CD14-positive monocyte (primary cell): ENCODE data around the gene USP44. TPM values are rescaled to one million over a fixed set of nuclear protein-coding genes. Genes with fewer than 3 reads are reported as not detected.

Experiments
- DNase-seq, 3 donors: peaks; one replicate each; pipeline ENCODE4 v3.0.0-alpha.2; 2011 to 2022
- H2AFZ ChIP-seq: 2 replicates; pipeline ENCODE4 v1.6.0; 2012; ENCODE audit warnings: mild to moderate bottlenecking, low read depth, low read length, inconsistent platforms; ENCODE audit not compliant: insufficient read depth, poor library complexity, severe bottlenecking
- H3K27ac ChIP-seq, 2 donors: 1 replicate in 1 of 2; 2 replicates in 1 of 2; pipeline ENCODE4 v1.5.1; 2012 to 2013; ENCODE audit warnings: low read length in 2 of 2, control low read depth in 1 of 2, inconsistent platforms in 1 of 2, low read depth in 1 of 2, mild to moderate bottlenecking in 1 of 2
- H3K27me3 ChIP-seq, 2 donors: one replicate each; pipeline versions ENCODE4 v1.6.0 to v1.6.1; 2011 to 2013; ENCODE audit warnings: low read length in 2 of 2; ENCODE audit not compliant: control insufficient read depth in 2 of 2, insufficient read depth in 2 of 2
- H3K36me3 ChIP-seq, 2 donors: replicated peaks in 1 of 2; 1 replicate in 1 of 2; 2 replicates in 1 of 2; pipeline versions ENCODE4 v1.5.1 to v1.6.1; 2012 to 2013; ENCODE audit warnings: low read length in 2 of 2, control low read depth in 1 of 2, inconsistent platforms in 1 of 2, mild to moderate bottlenecking in 1 of 2; ENCODE audit not compliant: insufficient read depth in 2 of 2, control insufficient read depth in 1 of 2
- H3K4me1 ChIP-seq, 2 donors: 1 replicate in 1 of 2; 2 replicates in 1 of 2; pipeline versions ENCODE4 v1.5.1 to v1.6.1; 2012 to 2013; ENCODE audit warnings: low read length in 2 of 2, control low read depth in 1 of 2, inconsistent platforms in 1 of 2, mild to moderate bottlenecking in 1 of 2, moderate library complexity in 1 of 2; ENCODE audit not compliant: insufficient read depth in 2 of 2, control insufficient read depth in 1 of 2
- H3K4me2 ChIP-seq: replicated peaks from 2 replicates; pipeline ENCODE3; 2012; ENCODE audit warnings: low read length, moderate library complexity, mild to moderate bottlenecking; ENCODE audit not compliant: poor library complexity, severe bottlenecking; ENCODE audit errors: extremely low read depth
- H3K4me3 ChIP-seq, 3 experiments: fragments of 200-600 bp in 1 of 3; sonication (generic) in 1 of 3; replicated peaks in 1 of 3; 1 replicate in 2 of 3; 2 replicates in 1 of 3; pipeline ENCODE4 v1.5.1; 2011 to 2013; ENCODE audit warnings: low read length in 3 of 3, mild to moderate bottlenecking in 3 of 3, control low read depth in 2 of 3, low read depth in 2 of 3, inconsistent platforms in 1 of 3, moderate library complexity in 1 of 3
- H3K79me2 ChIP-seq: 2 replicates; pipeline ENCODE4 v1.6.0; 2012; ENCODE audit warnings: mild to moderate bottlenecking, control low read depth, inconsistent platforms, low read length, moderate library complexity; ENCODE audit not compliant: insufficient read depth
- H3K9ac ChIP-seq: 2 replicates; pipeline ENCODE4 v1.6.0; 2017; ENCODE audit warnings: low read length, mild to moderate bottlenecking; ENCODE audit not compliant: insufficient read depth, poor library complexity, severe bottlenecking
- H3K9me3 ChIP-seq, 2 donors: replicated peaks in 1 of 2; 1 replicate in 1 of 2; 2 replicates in 1 of 2; pipeline versions ENCODE4 v1.5.1 to v1.6.1; 2012 to 2013; ENCODE audit warnings: low read length in 2 of 2, control low read depth in 1 of 2; ENCODE audit not compliant: control insufficient read depth in 1 of 2, insufficient read depth in 1 of 2
- H4K20me1 ChIP-seq: 2 replicates; pipeline ENCODE4 v1.6.0; 2012; ENCODE audit warnings: mild to moderate bottlenecking, low read length, control low read depth, moderate library complexity; ENCODE audit not compliant: insufficient read depth
- H3K27ac Mint-ChIP-seq, 7 donors: one replicate each; pipeline ENCODE4 v1.8.0; 2020; ENCODE audit warnings: mild to moderate bottlenecking in 7 of 7, mixed read lengths in 7 of 7, moderate library complexity in 6 of 7, inconsistent platforms in 2 of 7
- H3K27me3 Mint-ChIP-seq, 3 donors: one replicate each; pipeline ENCODE4 v1.8.0; 2021 to 2022; ENCODE audit warnings: low read depth in 3 of 3, mild to moderate bottlenecking in 3 of 3, mixed read lengths in 3 of 3, moderate library complexity in 3 of 3, inconsistent platforms in 1 of 3
- H3K36me3 Mint-ChIP-seq, 2 donors: one replicate each; pipeline ENCODE4 v1.8.0; 2020; ENCODE audit warnings: mixed read lengths in 2 of 2, inconsistent platforms in 1 of 2, mild to moderate bottlenecking in 1 of 2
- H3K4me1 Mint-ChIP-seq: one replicate; pipeline ENCODE4 v1.8.0; 2020; ENCODE audit warnings: mild to moderate bottlenecking, mixed read lengths
- H3K4me3 Mint-ChIP-seq, 2 donors: one replicate each; pipeline ENCODE4 v1.8.0; 2020; ENCODE audit warnings: mild to moderate bottlenecking in 2 of 2, mixed read lengths in 2 of 2, moderate library complexity in 1 of 2
- H3K9me3 Mint-ChIP-seq, 7 donors: one replicate each; pipeline ENCODE4 v1.8.0; 2020 to 2022; ENCODE audit warnings: mixed read lengths in 7 of 7, mild to moderate bottlenecking in 6 of 7, moderate library complexity in 6 of 7, inconsistent platforms in 2 of 7
- WGBS: methylation state at CpG from one replicate; pipeline ENCODE4 v1.1.5; 2013; ENCODE audit warnings: missing lambda C conversion rate; ENCODE audit not compliant: insufficient coverage; 5-methylcytosine and 5-hydroxymethylcytosine counted together
- intact Hi-C, 2 donors: fragments of 100-400 bp; cut with micrococcal nuclease; formaldehyde crosslinking; loops; one replicate each; pipeline versions ENCODE4 v1.15.0 to v1.15.1; 2023
- polyA plus RNA-seq, 3 donors: library from polyadenylated mRNA; depleted of rRNA in 1 of 3; unstranded in 2 of 3; stranded (reverse) in 1 of 3; fragments of 300-500 nt in 2 of 3; fragments of >200 nt in 1 of 3; fragmentation: Illumina TruSeq in 2 of 3; gene quantifications; 1 replicate in 2 of 3; 2 replicates in 1 of 3; pipeline ENCODE4 v1.2.3, GENCODE V29; 2012 to 2021
- TF ChIP-seq, protein P1 (sequence below): fragments of 200-600 bp; IDR thresholded peaks from one replicate; pipeline ENCODE4 v1.8.0; 2022; ENCODE audit warnings: antibody characterized with exemption, mild to moderate bottlenecking

The USP44 gene
- polyA plus RNA-seq, 3 donors, result 0.12 to 0.13 TPM; not detected in 1

DNA sequence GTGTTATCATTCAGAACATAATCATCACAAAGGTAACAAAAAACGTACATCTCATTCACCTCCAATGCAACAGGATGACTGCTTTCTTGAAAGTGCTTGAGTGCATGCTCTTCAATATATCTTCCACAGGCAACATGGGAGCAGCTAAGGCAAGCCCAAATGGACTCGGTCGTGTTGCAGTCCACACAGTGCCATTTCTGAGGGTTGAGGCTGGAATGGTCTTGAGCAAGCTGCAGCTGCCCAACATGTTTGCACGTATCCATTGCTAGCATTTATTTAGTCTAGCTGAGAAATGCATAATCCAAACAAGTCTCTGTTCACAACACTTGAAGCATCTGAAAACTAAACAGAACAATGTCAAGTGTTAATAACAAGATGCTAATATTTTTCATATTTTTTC is 17.3 kb downstream of the USP44 start:
- H3K36me3 ChIP-seq, result no peaks in the 10 kb centered on the region
- 100% methylated on average over 3 of the region's 4 CpGs for WGBS
- no peaks in the 10 kb centered on the region for H3K27me3 ChIP-seq
- Mint-ChIP-seq H3K4me3 (no peak overlapping the region), H3K36me3 (no peaks in the 10 kb centered on the region), H3K9me3 (no peaks in the 10 kb centered on the region), H3K4me1 (peaks cover 2% of the 10 kb centered on the region), H3K27me3 (peaks cover 5 to 6% (median 5%) of the 10 kb centered on the region in 3 donors), H3K27ac (no peak overlapping the region)
- no peaks in the 10 kb centered on the region for H3K4me1 ChIP-seq
- H4K20me1 ChIP-seq, result no peaks in the 10 kb centered on the region
- H2AFZ ChIP-seq, result no peak overlapping the region
- no peaks in the 10 kb centered on the region for H3K79me2 ChIP-seq
- H3K9me3 ChIP-seq, result no peaks in the 10 kb centered on the region
- intact Hi-C loops, result loop anchor here (2.0 to 5.0 kb wide), 2 partner anchors 415 to 417 kb away; no protein-coding TSS in a partner anchor
- no peak overlapping the region for H3K27ac ChIP-seq
- TF ChIP-seq, protein P1, sequence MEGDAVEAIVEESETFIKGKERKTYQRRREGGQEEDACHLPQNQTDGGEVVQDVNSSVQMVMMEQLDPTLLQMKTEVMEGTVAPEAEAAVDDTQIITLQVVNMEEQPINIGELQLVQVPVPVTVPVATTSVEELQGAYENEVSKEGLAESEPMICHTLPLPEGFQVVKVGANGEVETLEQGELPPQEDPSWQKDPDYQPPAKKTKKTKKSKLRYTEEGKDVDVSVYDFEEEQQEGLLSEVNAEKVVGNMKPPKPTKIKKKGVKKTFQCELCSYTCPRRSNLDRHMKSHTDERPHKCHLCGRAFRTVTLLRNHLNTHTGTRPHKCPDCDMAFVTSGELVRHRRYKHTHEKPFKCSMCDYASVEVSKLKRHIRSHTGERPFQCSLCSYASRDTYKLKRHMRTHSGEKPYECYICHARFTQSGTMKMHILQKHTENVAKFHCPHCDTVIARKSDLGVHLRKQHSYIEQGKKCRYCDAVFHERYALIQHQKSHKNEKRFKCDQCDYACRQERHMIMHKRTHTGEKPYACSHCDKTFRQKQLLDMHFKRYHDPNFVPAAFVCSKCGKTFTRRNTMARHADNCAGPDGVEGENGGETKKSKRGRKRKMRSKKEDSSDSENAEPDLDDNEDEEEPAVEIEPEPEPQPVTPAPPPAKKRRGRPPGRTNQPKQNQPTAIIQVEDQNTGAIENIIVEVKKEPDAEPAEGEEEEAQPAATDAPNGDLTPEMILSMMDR, result no peak
- H3K4me3 ChIP-seq, result no peak overlapping the region
- H3K9ac ChIP-seq, result no peak overlapping the region
- no peak overlapping the region for H3K4me2 ChIP-seq
- DNase-seq, result no peak

DNA sequence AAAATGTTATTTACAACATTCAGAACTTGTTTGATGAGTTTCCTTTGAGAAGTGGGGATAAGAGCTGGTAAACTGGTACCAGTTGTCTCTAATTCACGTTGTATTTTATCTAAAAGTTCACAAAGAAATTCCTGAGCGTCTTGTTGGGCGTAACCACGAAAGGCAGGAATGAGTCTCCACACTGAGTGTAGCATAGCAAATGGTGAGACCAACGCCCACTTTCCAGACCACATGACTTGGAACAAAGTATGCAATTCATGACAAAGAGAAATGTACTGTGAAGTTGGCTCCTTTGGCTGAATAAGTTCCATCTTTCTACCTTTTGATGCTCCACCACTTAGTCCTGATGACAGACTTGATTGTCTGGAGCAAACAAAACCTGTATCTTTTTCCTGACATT is 18.4 kb downstream of the USP44 start:
- Mint-ChIP-seq H3K4me3 (no peak overlapping the region), H3K9me3 (no peaks in the 10 kb centered on the region), H3K27ac (no peak overlapping the region), H3K36me3 (no peaks in the 10 kb centered on the region), H3K4me1 (peaks cover 2% of the 10 kb centered on the region), H3K27me3 (peaks cover 4 to 5% (median 4%) of the 10 kb centered on the region in 3 donors)
- Histone ChIP-seq H3K4me3 (no peak overlapping the region), H3K36me3 (no peaks in the 10 kb centered on the region), H3K4me2 (no peak overlapping the region), H3K79me2 (no peaks in the 10 kb centered on the region), H3K27ac (no peak overlapping the region), H3K9me3 (no peaks in the 10 kb centered on the region), H3K27me3 (no peaks in the 10 kb centered on the region), H3K4me1 (no peaks in the 10 kb centered on the region), H4K20me1 (no peaks in the 10 kb centered on the region), H3K9ac (no peak overlapping the region), H2AFZ (no peak overlapping the region)
- intact Hi-C loops, result loop anchor here in 1 of 2 donors (5.0 kb wide), 1 partner anchor 416 kb away; no protein-coding TSS in a partner anchor
- 93% methylated on average over 4 of the region's 5 CpGs for WGBS
- no peak for DNase-seq
- TF ChIP-seq, protein P1, result no peak
